ENCODE results near the gene RNU7-1.

The RNU7-1 gene

DNA sequence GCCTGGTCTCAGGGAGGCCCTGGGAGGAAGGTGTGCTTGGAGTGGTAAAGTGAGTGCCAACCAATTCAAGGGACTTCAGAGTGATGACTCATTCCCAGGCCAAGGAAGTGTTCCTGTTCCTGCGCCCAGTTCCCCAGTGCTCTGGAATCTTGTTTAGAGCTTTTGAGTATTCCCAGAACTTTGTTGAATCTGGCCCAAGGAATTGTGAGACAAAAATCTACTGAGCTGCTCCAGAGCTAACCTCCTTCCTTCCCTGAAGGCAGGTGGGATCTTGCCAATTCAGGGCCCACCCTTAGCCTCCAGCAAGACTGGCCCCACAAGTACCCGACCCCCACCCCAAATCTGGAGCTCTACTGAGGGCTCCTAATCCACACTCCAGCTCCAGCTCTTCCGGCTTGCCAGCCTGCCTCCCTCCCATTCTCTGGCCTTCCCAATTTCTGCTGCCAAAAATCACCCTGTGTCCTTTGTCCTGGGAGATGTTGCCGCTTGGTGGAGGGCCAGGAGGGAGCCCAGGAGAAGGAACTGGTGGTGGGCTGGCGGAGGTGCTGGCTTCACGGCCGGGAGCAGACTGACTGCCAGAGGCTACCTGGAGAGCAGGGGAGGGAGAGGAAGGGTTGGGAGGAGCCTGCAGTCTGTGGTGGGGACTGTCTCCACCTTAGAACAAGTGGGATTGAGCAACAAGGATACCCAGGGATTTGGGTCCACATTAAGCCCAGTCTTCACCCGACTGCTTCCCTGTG lies 17.9 kb upstream of the RNU7-1 start:
- H3K4me3 ChIP-seq (ENCODE audit: control insufficient read depth, low read depth, low read length) = peak overlapping the region; percentile 98
- TF ChIP-seq, protein P1, sequence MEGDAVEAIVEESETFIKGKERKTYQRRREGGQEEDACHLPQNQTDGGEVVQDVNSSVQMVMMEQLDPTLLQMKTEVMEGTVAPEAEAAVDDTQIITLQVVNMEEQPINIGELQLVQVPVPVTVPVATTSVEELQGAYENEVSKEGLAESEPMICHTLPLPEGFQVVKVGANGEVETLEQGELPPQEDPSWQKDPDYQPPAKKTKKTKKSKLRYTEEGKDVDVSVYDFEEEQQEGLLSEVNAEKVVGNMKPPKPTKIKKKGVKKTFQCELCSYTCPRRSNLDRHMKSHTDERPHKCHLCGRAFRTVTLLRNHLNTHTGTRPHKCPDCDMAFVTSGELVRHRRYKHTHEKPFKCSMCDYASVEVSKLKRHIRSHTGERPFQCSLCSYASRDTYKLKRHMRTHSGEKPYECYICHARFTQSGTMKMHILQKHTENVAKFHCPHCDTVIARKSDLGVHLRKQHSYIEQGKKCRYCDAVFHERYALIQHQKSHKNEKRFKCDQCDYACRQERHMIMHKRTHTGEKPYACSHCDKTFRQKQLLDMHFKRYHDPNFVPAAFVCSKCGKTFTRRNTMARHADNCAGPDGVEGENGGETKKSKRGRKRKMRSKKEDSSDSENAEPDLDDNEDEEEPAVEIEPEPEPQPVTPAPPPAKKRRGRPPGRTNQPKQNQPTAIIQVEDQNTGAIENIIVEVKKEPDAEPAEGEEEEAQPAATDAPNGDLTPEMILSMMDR (IDR thresholded peaks at IDR 0.05; ENCODE audit: control insufficient read depth, insufficient read depth, low read depth, low read length, missing control alignments) = no peak
- DNase-seq (ENCODE audit: low read depth) = peak; percentile 72

DNA sequence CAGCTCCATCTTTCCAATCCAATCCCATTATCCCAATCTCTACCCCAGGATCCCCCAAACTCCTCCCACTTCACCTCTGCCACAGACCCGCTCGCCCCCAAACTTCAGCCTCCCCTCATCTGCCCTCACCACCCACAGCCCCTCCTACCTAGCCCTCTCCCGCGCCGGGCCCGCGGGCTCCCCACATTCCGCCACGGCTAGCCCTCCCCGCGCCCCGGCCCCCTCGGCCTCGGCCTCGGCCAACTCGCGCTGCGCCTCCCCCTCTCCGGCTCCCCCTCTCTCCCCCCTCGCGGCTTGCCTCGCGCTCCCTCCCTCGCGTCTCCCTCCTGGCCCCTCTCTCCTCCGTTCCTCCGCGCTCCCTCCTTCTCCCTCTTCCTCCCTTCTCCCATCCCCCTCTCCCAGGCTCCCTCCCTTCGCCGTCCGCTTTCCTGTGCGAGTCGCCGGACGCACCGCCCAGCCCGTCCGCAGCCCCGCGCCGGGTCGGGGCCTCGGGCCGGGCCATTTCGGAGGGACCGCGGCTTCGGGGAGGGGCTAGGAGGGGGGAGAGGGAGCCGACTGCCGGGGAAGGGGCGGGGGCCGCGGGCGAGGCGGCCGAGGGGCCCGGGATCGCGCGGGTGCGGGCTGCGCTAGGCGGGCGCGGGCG lies 16.1 kb upstream of the RNU7-1 start, which contains the start of gene ATN1:
Gene ATN1, plus strand, starts transcription at position 581 of the 643 bp plus-strand sequence. CDS start 6,043 bp downstream, outside the sequence.
- DNase-seq (ENCODE audit: low read depth) = no peak
- TF ChIP-seq, protein P1 (IDR thresholded peaks at IDR 0.05; ENCODE audit: control insufficient read depth, insufficient read depth, low read depth, low read length, missing control alignments) = no peak
- H3K4me3 ChIP-seq (ENCODE audit: control insufficient read depth, low read depth, low read length) = peak within 1 kb of the TSS; percentile 98

DNA sequence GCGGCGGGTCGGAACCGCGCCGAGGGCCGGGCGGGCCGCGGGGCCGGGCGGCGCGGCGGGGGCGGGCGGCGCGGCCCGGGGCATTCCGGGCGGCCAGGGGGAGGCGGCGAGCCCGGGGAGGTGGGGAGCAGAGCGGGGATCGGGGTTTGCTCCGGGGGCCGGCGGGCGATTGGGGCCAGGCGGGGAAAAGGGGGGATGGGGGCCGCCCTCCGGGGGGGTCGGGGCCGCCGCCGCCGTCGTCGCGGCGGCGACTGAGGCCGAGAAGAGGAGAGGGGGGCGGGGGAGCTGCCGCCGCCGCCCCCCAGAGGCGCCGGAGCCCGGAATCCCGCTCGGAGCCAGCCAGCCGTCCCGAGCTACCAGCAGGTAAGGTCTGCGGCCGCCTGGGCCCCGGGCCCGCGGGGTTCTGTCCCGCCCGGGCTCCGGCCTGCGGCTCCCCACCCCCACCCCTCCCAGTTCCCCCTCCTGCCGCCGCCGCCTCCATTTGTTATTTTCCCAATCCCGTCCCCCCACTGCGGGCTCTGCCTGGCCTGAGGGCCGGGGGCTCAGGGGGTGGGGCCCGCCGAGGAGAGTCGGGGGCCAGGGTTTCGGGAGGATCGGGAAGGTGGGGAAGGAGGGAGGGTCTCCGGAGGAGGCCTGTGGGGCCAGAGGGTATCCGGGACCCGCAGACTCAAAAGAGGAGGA lies 15.5 kb upstream of the RNU7-1 start:
- DNase-seq (ENCODE audit: low read depth) = no peak
- peak overlapping the region; percentile 98 for H3K4me3 ChIP-seq (ENCODE audit: control insufficient read depth, low read depth, low read length)
- TF ChIP-seq, protein P1 (IDR thresholded peaks at IDR 0.05; ENCODE audit: control insufficient read depth, insufficient read depth, low read depth, low read length, missing control alignments) = no peak

DNA sequence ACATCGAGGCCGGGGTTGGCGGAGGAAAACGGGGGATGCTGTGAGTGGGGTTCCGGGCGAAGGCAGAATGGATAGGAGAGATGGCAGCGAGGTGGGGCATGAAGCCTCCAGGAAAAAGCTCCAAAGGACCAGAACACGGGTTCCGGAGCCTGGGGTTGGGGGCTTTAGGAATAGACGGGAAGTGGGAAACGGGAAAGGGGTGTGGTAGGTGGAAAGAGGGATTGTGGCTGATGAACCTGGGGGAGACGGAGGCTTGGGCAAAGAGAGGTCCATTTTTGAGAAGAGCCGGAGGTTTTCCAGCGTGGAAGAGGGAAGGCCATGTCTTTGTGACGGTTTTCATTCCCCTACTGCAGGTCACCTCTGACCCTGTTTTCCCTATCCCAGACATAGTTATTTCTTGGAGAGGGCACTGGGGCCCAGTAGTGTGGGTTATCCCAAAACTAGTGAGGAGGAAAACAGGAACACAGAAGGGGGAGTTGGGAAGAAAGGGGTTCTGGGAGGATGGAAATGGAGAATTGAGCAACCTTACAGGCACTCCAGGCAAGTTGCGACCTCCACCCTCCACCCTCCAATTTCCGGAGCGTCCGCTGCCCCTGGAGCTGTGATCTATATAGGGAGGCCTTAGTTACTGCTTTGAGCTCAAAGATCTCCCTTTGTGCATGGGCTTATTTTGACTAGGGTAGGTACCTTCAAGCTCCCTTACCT lies 14.8 kb upstream of the RNU7-1 start:
- TF ChIP-seq, protein P1 (IDR thresholded peaks at IDR 0.05; ENCODE audit: control insufficient read depth, insufficient read depth, low read depth, low read length, missing control alignments) = no peak
- H3K4me3 ChIP-seq (ENCODE audit: control insufficient read depth, low read depth, low read length) = peak overlapping the region; percentile 98
- DNase-seq (ENCODE audit: low read depth) = no peak

DNA sequence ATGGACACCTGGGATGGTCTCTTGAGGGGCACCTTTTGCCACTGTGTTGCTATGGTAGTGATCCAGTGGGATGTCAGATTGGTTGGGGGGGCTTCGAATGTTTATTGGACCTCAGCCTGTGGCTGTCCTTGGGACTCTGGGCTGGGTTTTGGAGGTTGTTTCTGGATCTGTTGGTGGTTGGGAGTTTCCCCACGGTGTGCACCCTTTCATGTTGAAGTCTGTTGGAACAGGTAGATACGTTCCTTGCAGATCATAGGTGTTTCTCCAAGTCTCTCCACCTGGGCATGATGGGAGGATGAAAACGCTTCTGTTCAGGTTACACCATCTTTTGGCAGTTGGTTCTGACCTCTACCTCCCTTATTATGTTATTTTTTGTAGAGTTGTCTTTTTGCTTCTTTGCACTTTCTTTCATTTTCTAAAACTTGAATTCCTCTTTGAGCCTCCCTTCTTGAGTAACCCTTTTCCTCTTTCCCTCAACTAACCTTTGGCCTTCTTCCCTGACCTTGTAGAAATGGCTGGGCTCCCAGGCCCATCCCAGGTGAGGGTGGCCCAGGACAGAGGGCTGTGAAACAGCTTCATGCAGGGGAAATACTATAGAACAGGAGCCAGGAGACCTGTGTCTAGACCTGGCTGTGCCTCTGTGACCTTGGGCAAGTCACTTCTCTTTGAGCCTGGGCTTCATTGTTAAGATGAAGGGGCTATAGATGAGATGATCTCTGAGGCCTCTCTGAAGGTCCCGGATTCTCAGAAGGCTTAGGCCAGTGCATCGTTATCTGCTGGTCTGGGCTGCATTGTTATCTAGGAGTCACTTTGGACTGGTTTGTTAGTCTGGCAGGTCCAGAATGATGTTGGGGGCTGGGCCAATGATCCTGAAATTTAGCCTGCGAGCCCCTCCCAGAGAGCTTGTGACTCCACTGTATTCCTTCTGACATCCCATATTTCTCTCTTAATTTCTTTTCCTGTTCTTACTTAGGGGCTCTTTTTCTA lies 13.9 kb upstream of the RNU7-1 start:
- TF ChIP-seq, protein P1 (IDR thresholded peaks at IDR 0.05; ENCODE audit: control insufficient read depth, insufficient read depth, low read depth, low read length, missing control alignments) = no peak
- H3K4me3 ChIP-seq (ENCODE audit: control insufficient read depth, low read depth, low read length) = peak overlapping the region; percentile 98
- no peak for DNase-seq (ENCODE audit: low read depth)
